DMS153 (cell line): ENCODE measurements around the gene CCL11.

Source experiments
- DNase-seq: peaks from one replicate; lab custom pipeline; 2025; lab: John Stamatoyannopoulos, UW

CCL11 gene

DNA sequence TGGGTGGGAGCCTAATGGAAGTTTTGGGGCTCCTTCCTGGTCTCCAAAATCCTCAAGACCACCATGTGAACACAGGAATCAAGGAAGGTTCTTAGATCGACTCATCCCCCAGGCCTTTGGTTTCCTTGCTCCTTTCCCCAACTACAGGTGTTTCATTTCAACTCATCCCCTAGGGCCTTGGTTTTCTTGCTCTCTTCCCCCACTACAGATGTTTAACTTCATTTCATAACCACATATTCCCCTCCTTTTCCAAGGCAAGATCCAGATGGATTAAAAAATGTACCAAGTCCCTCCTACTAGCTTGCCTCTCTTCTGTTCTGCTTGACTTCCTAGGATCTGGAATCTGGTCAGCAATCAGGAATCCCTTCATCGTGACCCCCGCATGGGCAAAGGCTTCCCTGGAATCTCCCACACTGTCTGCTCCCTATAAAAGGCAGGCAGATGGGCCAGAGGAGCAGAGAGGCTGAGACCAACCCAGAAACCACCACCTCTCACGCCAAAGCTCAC is at the start of gene CCL11:
TSS of gene CCL11 (plus strand) at position 457 of the 507 bp plus-strand sequence. CDS start 67 bp downstream, outside the sequence.
- no peak for DNase-seq

DNA sequence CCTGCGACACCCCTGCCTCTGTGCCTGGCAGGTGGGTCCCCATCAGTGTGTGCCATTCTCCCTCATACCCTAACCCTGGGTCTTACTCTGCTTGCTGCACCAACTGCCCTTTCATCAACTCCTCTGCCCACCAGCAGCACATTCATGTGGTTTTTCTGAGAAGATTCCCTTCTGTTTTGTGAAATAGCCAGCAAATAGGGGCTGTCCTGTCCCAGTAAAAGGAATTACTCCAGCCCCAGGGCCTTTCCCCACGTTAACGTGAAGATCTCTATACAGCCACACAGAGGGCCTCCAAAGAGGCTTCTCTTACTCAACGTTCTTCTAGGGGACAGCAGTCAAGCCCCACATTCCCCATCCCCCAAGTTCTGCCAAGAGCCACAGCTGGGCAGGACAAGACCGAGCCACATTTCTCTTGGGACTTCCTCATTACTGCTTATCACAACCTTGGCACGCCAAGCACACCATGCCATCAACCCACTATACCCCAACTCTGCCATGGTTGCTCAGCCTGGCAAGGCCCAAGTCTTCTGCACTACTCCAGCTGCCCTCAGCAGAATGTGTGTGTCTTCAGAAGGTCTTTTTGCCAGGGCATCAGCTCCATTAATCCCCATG is 49.2 kb upstream of the CCL11 start:
- DNase-seq = no peak

DNA sequence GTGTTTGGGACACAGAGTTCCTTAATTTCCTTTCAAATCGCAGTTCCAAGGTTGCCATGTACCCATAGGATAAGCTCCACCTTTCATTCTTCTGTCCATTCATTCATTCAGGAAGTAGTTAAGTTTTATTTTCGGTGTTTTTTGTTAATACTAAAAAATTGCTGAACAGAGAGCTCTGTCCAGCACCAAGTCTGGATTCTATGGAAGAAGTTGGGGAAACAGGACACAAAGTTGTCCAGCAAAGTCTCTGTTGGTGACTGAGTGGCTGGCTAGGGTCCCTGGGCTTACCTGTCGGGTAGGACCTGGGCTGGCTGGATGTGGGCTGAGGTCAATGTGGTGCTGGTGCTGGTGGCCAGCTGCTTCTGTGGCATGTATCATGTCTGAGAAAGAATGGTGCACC is 48.1 kb upstream of the CCL11 start:
- no peak for DNase-seq

DNA sequence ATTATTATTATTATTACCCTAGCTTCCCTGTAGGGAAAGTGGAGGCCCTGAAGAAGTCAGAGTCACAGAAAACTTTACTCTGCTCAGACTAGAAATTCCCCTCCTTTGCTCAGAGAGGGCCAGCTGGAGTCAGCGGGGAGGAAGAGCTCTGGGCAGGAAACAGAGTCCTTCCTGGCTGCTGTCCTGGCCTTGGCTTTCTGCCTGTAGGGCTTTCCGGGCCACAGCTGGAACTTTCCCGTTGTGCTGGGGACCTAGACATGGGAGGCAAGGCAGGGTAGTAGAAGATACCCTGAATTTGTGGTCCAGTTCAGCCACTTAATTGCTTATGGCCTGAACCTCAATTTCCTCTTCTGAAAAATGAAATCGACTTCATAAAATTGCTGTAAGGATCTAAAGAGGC is 44.5 kb upstream of the CCL11 start:
- DNase-seq = no peak

DNA sequence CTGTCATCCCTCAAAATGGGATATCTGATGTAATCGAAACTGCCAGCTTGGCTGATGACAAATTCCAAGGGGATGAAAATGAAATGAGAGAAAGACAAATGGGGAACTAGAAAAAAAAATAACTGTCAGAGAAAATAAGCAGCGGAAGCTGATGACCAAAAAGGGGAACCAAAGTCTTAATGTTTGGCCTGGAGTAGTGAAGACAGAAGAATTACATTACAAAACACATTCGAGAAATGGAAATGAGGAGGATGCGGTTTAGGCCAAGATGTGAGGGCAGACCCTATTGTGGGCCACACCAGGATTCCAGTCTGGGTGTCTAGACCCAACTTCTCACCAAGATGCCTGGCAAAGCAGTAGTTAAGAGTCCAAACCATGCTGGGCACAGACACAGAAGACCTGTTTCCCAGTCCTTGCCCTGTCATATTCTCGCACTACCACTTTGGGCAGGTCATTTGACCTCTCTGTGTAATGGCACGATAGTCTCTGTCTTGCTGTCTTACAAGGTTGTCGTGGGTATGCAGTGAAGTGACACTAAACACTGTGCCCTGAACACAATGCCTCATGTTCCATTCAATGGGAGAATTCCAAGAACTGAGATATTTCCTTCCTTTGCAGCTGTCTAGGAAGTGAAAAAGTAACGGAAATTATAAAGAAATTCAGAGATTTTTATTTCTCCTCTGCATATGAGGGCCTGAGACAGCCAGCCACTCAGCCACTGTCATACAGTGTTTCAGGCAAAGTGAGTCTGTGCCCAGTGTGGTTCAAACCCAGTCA is 42.8 kb upstream of the CCL11 start:
- no peak for DNase-seq

DNA sequence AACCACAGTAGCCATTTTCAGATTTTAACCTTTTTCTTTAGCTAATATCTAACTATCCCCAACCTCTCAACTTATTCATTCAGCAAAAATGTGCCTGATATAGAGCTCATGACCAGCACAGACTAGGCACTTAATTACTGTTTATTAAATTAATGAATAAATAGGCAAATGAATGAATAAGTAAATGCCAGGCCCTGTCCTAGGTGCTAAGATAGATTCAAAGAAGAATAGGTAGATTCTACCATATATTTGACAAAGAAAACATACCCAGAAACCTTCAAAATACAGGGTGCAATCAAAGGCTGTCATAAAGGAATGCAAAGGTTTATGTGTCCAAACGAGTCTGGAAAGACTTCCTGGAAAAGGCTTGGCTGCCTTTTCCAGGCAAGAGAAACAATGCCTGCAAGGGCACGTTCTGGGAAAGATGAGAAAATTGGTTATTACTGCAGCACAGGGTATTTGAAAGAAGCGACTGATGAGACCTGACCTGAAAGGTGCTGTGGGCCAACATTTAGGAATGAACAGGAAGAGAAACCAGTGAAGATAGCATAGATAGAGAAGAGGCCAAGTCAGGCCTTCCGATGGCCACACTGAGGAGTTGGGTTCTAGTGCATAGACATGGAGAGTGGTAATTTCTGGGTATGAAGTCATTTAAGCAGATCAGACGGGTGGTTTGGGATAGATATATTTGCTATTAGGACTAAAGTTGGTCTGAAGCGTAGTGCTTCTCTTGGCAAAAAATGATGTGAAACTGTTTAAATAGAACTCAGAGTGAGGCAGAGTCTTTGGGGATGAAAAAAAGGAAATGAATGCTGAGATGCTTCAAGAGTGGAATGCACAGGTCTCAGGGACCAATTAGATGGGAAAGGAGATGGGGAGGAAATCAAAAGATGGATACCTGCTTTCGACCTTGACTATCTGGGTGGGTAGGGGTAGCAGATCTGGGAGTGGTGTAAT is 41.9 kb upstream of the CCL11 start:
- DNase-seq = no peak

DNA sequence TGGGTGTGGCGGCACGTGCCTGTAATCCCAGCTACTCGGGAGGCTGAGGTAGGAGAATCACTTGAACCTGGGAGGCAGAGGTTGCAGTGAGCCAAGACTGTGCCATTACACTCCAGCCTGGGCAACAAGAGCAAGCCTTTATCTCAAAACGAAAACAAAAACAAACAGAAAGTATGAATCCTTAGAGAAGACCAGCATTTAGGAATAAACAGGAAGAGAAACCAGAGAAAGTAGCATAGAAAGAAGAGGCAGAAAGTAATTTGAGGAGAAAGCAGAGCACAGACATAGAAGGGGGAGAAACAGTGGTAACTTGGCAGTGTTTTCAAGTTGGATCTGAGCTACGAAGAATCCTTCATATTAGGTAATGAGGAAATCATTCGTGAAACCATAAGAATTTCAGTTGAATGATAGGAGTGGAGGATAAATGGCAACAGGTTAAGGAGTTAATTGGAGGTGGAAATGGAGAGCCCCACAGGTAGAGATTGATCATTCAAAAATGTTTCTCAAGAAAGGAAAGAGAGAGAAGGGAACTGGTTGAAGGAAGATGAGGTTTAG is 40.1 kb upstream of the CCL11 start:
- DNase-seq = no peak

DNA sequence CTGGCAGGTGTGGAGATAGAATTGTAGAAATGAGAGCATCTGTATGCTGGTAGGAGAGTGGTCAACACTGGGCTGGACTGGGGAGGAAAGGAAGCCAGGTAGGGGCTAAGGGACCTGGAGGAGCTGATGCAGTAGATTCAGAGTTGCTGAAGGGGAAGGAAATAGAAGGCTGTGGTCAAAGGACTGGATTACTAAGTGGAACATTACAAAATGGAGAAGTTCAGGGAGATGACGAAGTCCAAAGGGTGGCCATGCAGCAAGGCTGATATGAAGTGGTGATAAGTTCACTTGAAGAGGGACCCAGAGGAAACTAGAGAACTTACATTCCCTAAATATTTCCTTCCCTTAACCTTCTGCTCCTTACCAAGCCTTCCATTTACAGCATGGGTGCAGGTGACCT is 39.1 kb upstream of the CCL11 start:
- no peak for DNase-seq

DNA sequence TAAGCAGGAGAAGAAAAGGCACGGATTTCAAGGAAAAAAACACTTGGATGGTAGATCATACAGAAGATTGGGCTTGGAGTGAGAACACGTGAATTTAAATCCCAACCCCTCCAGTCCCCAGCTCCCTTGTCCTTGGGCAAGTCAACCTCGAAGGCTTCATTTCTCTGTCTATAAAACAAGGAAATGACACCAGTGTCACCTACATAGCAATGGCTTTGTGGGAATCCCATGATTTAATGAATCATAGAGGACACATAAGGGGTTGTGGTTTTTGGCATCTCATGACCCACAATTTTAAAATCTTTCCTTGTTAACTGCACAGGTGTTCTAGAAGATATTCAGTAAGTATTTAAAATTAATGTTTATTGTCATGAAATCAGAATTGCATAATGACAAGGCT is 38.7 kb upstream of the CCL11 start:
- DNase-seq = no peak

DNA sequence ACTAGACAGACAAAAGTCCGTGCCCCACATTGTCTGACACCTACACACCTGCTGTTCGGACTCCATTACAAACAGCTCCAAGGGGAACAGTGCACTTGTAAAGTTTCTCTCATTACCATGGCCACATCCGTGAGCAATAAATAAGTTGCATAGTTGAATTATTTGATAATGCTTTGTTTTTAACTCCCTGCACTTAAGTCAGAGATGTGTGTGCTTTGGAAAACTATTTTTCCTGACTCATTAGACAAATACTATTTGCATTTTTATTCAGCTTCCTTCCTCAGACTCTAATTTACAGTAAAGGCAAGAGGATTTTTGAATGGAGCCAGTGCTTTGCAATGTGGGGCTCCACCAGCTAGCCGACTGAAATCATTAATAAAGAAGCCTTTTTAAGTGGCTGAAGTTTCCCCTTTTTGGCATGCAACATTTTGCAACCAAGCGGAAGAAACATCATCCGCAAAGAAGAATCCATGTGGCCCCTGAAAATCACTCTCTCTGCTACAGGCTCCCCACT is 37.0 kb upstream of the CCL11 start:
- DNase-seq = no peak

DNA sequence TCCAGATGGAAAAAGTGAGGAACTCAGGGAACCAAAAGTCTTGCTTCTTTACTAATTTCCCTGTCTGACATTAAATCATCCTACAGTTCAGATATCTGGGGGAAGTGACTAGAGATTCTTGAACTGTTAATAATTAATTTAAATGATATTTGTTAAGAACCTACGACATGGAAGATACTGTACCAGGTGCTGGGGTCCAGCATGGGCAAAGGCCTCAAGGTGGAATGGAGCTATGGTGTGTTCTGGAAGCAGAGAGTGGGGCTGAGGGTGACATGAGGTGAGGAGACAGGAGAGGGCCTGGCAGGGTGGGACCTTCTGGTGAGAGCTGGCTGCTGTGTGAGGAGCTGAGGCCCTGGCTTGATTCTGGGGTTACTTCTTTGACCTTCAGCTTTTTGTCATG is 36.5 kb upstream of the CCL11 start:
- DNase-seq = no peak

DNA sequence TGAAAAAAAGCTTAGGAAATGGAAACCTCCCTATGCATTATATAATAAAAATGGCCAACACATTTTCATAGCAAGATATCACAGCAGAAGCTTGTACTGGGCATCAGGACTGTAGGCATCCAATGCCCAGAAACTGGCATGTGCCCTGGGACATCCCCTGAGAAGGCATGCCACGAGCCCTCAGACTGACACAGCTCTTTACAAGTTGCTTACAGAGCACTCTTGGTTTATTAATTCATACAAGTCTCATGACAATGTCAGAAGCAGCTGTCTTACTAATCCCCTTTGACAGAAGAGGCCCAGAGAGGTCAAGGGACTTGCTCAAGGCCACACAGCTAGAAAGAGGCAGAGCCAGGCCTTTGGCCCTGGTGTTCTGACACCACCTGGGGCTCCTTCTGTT is 36.1 kb upstream of the CCL11 start:
- no peak for DNase-seq

DNA sequence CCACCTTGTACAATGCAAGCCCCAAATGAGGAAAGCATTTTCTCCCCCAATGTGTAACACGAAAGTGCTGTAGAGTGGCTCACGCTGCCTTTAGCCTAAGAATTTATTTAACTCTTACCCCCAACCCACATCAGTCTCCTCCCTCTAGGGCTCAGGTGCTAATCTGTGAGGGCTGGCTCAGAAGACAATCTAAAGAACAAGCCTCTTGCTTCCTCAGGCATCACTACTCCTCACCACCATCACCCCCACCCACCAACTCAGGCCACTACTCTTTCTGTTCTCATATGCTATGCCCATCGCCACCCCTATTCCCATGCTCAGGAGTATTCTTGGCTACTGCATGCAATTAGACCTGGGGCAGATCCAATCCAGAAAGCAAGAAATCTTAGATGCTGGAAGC is 34.4 kb upstream of the CCL11 start:
- no peak for DNase-seq

DNA sequence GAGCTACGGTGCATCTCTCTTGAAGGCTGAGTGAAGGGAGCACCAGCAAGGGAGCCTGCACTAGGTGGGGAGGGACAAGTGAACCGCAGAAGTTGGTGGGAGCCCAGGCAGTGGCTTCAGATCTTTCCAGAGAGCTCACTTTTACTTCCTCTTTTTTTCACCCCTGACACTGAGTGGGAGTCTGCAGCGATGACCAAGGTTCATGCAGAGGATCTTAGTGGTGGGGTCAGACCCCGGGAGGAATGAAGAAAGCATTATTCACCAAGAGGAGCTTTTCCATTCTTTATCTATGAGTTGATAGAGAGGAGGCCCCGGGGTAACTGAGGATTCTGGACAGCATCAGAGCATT is 33.5 kb upstream of the CCL11 start:
- no peak for DNase-seq

DNA sequence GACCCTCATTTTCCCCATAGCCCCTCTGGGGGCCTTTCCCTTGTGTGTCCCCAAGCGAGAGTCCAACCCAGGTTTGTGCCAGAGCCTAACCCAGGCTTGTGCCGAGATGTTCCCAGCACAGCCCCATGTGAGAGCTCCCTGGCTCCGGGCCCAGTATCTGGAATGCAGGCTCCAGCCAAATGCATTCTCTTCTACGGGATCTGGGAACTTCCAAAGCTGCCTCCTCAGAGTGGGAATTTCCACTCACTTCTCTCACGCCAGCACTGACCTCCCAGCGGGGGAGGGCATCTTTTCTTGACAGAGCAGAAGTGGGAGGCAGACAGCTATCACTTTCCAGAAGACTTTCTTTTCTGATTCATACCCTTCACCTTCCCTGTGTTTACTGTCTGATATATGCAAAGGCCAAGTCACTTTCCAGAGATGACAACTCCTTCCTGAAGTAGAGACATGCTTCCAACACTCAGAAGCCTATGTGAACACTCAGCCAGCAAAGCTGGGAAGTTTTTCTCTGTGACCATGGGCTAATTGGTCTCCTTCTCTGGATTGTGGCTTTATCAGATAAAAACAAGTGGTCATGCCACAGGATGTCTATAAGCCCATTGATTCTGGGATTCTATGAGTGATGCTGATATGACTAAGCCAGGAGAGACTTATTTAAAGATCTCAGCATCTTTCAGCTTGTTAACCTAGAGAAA is 33.0 kb upstream of the CCL11 start:
- DNase-seq = no peak

DNA sequence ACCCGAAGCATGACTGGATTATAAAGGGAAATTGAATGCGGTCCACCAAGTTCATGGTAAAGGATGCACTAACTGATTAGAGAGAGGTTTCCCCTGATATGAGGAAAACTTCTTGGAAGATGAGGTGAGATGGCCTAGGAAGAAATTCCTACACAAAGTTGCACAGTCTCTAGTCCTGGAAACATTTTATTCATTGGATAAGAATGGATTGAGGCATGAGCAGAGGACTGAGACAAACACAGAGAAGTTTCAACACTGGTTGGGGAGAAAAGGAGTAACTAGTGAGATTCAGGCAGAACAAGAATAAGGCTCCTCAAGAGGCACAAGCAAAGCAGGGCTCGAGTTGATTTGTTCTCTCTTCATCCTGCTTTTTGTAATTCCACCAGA is 32.4 kb upstream of the CCL11 start:
- no peak for DNase-seq

DNA sequence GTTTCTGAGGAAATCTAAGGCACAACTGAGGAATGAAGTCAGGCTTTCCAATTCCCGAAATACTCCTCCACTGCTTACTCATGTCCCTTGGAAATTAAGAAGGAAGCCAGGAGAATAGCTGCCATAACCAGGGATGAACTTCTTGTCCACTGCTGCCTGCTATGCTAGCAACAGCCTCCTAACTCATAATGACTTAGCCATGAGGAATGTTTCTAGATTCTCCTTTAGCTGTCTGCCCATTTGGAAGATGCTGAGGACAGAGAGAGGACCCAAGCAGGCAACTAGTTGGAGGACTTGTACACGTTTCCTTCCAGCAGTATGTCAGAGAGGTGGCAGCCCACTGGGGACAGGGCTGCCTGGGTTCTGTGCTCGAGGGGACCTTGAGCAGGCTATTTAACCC is 31.4 kb upstream of the CCL11 start:
- DNase-seq = no peak

DNA sequence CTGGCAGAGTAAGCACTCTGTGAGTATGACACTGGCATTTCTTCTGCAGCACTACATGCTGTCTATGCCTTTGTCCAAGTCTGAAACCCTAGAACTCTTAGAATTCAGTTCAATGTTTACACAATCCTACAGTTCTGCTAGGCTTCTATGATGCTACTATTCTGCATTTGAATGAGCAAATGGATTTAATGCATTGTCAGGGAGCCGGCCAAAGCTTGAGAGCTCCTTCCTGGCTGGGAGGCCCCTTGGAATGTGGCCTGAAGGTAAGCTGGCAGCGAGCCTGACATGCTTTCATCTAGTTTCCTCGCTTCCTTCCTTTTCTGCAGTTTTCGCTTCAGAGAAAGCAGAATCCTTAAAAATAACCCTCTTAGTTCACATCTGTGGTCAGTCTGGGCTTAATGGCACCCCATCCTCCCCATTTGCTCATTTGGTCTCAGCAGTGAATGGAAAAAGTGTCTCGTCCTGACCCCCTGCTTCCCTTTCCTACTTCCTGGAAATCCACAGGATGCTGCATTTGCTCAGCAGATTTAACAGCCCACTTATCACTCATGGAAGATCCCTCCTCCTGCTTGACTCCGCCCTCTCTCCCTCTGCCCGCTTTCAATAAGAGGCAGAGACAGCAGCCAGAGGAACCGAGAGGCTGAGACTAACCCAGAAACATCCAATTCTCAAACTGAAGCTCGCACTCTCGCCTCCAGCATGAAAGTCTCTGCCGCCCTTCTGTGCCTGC is 30.7 kb upstream of the CCL11 start, which contains the start of gene CCL2:
TSS of gene CCL2 (plus strand) at position 635 of the 730 bp plus-strand sequence. CDS start at position 700, 65 bp downstream.
- peak; percentile 54 for DNase-seq

DNA sequence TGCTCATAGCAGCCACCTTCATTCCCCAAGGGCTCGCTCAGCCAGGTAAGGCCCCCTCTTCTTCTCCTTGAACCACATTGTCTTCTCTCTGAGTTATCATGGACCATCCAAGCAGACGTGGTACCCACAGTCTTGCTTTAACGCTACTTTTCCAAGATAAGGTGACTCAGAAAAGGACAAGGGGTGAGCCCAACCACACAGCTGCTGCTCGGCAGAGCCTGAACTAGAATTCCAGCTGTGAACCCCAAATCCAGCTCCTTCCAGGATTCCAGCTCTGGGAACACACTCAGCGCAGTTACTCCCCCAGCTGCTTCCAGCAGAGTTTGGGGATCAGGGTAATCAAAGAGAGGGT is 30.2 kb upstream of the CCL11 start:
- DNase-seq = no peak

DNA sequence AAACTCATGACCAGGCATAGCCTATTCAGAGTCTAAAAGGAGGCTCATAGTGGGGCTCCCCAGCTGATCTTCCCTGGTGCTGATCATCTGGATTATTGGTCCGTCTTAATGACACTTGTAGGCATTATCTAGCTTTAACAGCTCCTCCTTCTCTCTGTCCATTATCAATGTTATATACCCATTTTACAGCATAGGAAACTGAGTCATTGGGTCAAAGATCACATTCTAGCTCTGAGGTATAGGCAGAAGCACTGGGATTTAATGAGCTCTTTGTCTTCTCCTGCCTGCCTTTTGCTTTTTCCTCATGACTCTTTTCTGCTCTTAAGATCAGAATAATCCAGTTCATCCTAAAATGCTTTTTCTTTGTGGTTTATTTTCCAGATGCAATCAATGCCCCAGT is 29.7 kb upstream of the CCL11 start:
- no peak for DNase-seq
